Stimulated activated CD8-positive, alpha-beta memory T cell treated with anti-CD3 and anti-CD28 coated beads, Interleukin-4, amount 100 ng/mL, for 24 hours (primary cell): ENCODE data around the gene NPPB.

ENCODE experiments used
- DNase-seq: peaks from one replicate; pipeline ENCODE4 v3.0.0-alpha.2; 2020; ENCODE audit warnings: low read depth

Gene NPPB

GRCh38 chr1:11857164-11857851, 1.4 kb downstream of the NPPB start:
- DNase-seq: no peak

GRCh38 chr1:11856698-11857097, 2.0 kb downstream of the NPPB start:
- DNase-seq: no peak

- no peak for DNase-seq
Observed at GRCh38 chr1:11855430-11855829, 3.3 kb downstream of the NPPB start.

- DNase-seq: no peak
Observed at GRCh38 chr1:11854519-11854918, 4.2 kb downstream of the NPPB start.

- DNase-seq: no peak
Observed at GRCh38 chr1:11851180-11851579, 7.6 kb downstream of the NPPB start.

- DNase-seq: no peak
Observed at GRCh38 chr1:11850156-11850555, 8.6 kb downstream of the NPPB start.

GRCh38 chr1:11848373-11848700, 10.4 kb downstream of the NPPB start:
- DNase-seq: no peak

- DNase-seq: no peak
Observed at GRCh38 chr1:11847667-11848372, 10.9 kb downstream of the NPPB start, which contains the start of gene NPPA. Gene NPPA, minus strand, starts transcription at chr1:11847783. Its CDS starts 99 bp downstream, at chr1:11847684.

- no peak for DNase-seq
Observed at GRCh38 chr1:11845641-11846335, 13.0 kb downstream of the NPPB start.

- DNase-seq: no peak
Observed at GRCh38 chr1:11842154-11843041, 16.3 kb downstream of the NPPB start.

GRCh38 chr1:11841245-11842153, 17.2 kb downstream of the NPPB start:
- DNase-seq: no peak

GRCh38 chr1:11839727-11840705, 18.7 kb downstream of the NPPB start:
- no peak for DNase-seq

GRCh38 chr1:11838349-11839272, 20.1 kb downstream of the NPPB start:
- peak; percentile 59 for DNase-seq

GRCh38 chr1:11837767-11838348, 20.9 kb downstream of the NPPB start:
- DNase-seq: no peak

- DNase-seq: no peak
Observed at GRCh38 chr1:11836955-11837766, 21.6 kb downstream of the NPPB start.

- DNase-seq: no peak
Observed at GRCh38 chr1:11835441-11836225, 23.1 kb downstream of the NPPB start.

- no peak for DNase-seq
Observed at GRCh38 chr1:11833900-11834299, 24.8 kb downstream of the NPPB start.
